PC-9 (cell line): ENCODE data around the gene NLRX1. TPM values are rescaled to one million over a fixed set of nuclear protein-coding genes. Genes with fewer than 3 reads are reported as not detected.
"Not testable (repeated sequence)": the region's sequence is repeated elsewhere in the genome, so short reads cannot be mapped to it uniquely, and the experiment has no call there.

ENCODE experiments used
- BruUV-seq: library from RNA; stranded (reverse); fragments of 400-500 nt; replicated peaks from 2 replicates; lab custom pipeline; 2021; lab: Mats Ljungman, UMichigan
- CTCF ChIA-PET: fragments of 300-600 bp; sonication (Branson Sonifier 250); formaldehyde crosslinking; loops from one replicate; lab custom pipeline; 2022; ENCODE audit warnings: antibody characterized with exemption; lab: Charles Lee
- POLR2A ChIA-PET: fragments of 300-600 bp; sonication (Branson Sonifier 250); formaldehyde crosslinking; loops from one replicate; lab custom pipeline; 2022; ENCODE audit warnings: antibody characterized with exemption; ENCODE audit not compliant: unreplicated experiment; lab: Charles Lee
- DNase-seq, 2 experiments: peaks; one replicate each; pipeline versions ENCODE4 v3.0.0 to v3.0.0-alpha.2; 2015 to 2022; ENCODE audit warnings: mixed read lengths in 1 of 2
- H2AFZ ChIP-seq: fragments of 200-600 bp; sonication (generic); 2 replicates; pipeline ENCODE4 v1.8.1; 2017; ENCODE audit warnings: antibody characterized with exemption
- H3F3A ChIP-seq: fragments of 200-600 bp; sonication (generic); 2 replicates; pipeline ENCODE4 v1.8.1; 2017; ENCODE audit warnings: antibody characterized with exemption, mild to moderate bottlenecking, low read depth; ENCODE audit not compliant: insufficient read depth
- H3K27ac ChIP-seq: fragments of 200-600 bp; sonication (generic); 2 replicates; pipeline ENCODE4 v1.6.1; 2016; ENCODE audit warnings: mixed run types
- H3K27me3 ChIP-seq: fragments of 200-600 bp; sonication (generic); 2 replicates; pipeline ENCODE4 v1.6.1; 2016; ENCODE audit warnings: low read depth, mixed run types; ENCODE audit not compliant: insufficient read depth
- H3K36me3 ChIP-seq: fragments of 200-600 bp; sonication (generic); 2 replicates; pipeline ENCODE4 v1.6.1; 2016; ENCODE audit warnings: low read depth, mixed run types
- H3K4me1 ChIP-seq: fragments of 200-600 bp; sonication (generic); replicated peaks from 2 replicates; pipeline ENCODE4 v1.6.1; 2016; ENCODE audit warnings: mixed run types; ENCODE audit not compliant: insufficient read depth
- H3K4me2 ChIP-seq: fragments of 200-600 bp; sonication (generic); 2 replicates; pipeline ENCODE4 v1.6.1; 2017; ENCODE audit warnings: mixed run types
- H3K4me3 ChIP-seq: fragments of 200-600 bp; sonication (generic); 2 replicates; pipeline ENCODE4 v1.6.1; 2016; ENCODE audit warnings: mixed run types
- H3K79me2 ChIP-seq: fragments of 200-600 bp; sonication (generic); 2 replicates; pipeline ENCODE4 v1.6.1; 2017; ENCODE audit warnings: low read depth, mixed run types
- H3K9me2 ChIP-seq: fragments of 200-600 bp; sonication (generic); 2 replicates; pipeline ENCODE4 v1.8.1; 2017; ENCODE audit warnings: mild to moderate bottlenecking; ENCODE audit not compliant: insufficient read depth
- H3K9me3 ChIP-seq: fragments of 200-600 bp; sonication (generic); 2 replicates; pipeline ENCODE4 v1.8.1; 2016; ENCODE audit warnings: low read depth; ENCODE audit not compliant: insufficient read depth
- H4K20me1 ChIP-seq: fragments of 200-600 bp; sonication (generic); 2 replicates; pipeline ENCODE4 v1.8.1; 2017; ENCODE audit not compliant: insufficient read depth
- CTCF ChIP-seq: fragments of 200-600 bp; sonication (generic); conservative IDR thresholded peaks from 2 replicates; pipeline ENCODE4 v1.6.1; 2017; ENCODE audit warnings: mixed run types, antibody characterized with exemption, mild to moderate bottlenecking, moderate library complexity
- EZH2 ChIP-seq: fragments of 200-600 bp; sonication (generic); IDR thresholded peaks from 2 replicates; pipeline ENCODE4 v1.8.0; 2017; ENCODE audit warnings: antibody characterized with exemption, low read depth
- intact Hi-C: fragments of 100-400 bp; cut with micrococcal nuclease; formaldehyde crosslinking; loops from one replicate; pipeline ENCODE4 v1.10.0; 2022; ENCODE audit not compliant: unreplicated experiment
- total RNA-seq: library from RNA; stranded (reverse); gene quantifications from 2 replicates; pipeline ENCODE4 v1.2.3, GENCODE V29; 2021

The NLRX1 gene
- total RNA-seq, 1 experiment from 2014 or later, result 18.4 TPM

- CTCF ChIA-PET, result no interaction called here
These were observed 6.7 kb upstream of the NLRX1 start for GRCh38 chr11:119161871-119162270.

DNA sequence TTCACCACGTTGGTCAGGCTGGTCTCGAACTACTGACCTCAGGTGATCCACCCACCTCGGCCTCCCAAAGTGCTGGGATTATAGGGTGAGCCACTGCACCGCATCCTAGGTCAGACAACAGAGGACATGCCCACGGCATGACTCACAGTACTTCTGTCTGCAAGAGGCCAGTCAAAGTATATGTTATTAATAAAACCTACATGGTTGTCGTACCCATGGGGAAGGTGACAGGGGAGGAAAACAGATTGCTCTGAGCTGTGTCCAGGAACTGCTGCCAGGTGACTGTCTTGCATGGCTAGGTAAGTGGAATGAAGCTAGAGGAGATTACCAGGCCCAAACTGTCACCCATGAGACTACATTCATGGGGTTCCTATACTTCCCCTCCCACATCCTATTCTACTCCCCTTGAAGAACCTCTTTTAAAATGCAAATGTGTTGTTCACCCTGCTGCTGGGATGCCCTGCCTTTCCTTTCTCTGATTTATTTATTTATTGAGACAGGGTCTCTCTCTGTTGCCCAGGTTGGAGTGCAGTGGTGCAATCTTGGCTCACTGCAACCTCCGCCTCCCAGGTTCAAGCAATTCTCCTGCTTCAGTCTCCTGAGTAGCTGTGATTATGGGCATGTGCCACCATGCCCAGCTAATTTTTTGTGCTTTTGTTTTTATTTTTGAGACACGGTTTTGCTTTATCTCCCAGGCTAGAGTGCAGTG is 2.0 kb upstream of the NLRX1 start:
- H2AFZ ChIP-seq, result no peak overlapping the region
- H4K20me1 ChIP-seq, result no peaks in the 10 kb centered on the region
- H3K79me2 ChIP-seq, result no peaks in the 10 kb centered on the region
- no peaks in the 10 kb centered on the region for H3K27me3 ChIP-seq
- BruUV-seq, result no TSS peak
- H3K27ac ChIP-seq, result peak overlapping the region; percentile 38
- H3K4me1 ChIP-seq, result peaks cover 29% of the 10 kb centered on the region
- no peaks in the 10 kb centered on the region for H3K9me2 ChIP-seq
- H3K4me3 ChIP-seq, result no peak overlapping the region
- H3F3A ChIP-seq, result peaks cover 48% of the 10 kb centered on the region
- ChIA-PET POLR2A (interaction anchor here (0.6 to 1.0 kb wide), 2 partner anchors 81 to 544 kb away, joined by 4 to 5 read pairs; partner anchors contain the start of gene HMBS), CTCF (interaction anchor here (1.1 kb wide), 1 partner anchor 9 kb away, joined by 3 read pairs; no protein-coding TSS in a partner anchor)
- intact Hi-C loops, result no loop called here
- DNase-seq, result peak; percentile 73 to 98
- peak overlapping the region; percentile 22; the same call in 1 of the 2 replicates for H3K4me2 ChIP-seq
- no peak for TF ChIP-seq EZH2
- no peak for TF ChIP-seq CTCF
- H3K9me3 ChIP-seq, result no peaks in the 10 kb centered on the region
- no peaks in the 10 kb centered on the region for H3K36me3 ChIP-seq

More at GRCh38 chr11:119161871-119162270, 6.7 kb upstream of the NLRX1 start:
- H3K27me3 ChIP-seq, result peaks cover 8% of the 10 kb centered on the region; the same call in 1 of the 2 replicates
- no peaks in the 10 kb centered on the region for H4K20me1 ChIP-seq
- no peaks in the 10 kb centered on the region for H3K36me3 ChIP-seq
- no peak overlapping the region for H2AFZ ChIP-seq
- no peaks in the 10 kb centered on the region for H3K9me3 ChIP-seq
- POLR2A ChIA-PET, result no interaction called here
- peaks cover 13% of the 10 kb centered on the region for H3F3A ChIP-seq
- H3K79me2 ChIP-seq, result no peaks in the 10 kb centered on the region
- no peak overlapping the region for H3K4me3 ChIP-seq
- H3K4me1 ChIP-seq, result peaks cover 12% of the 10 kb centered on the region
- no peak overlapping the region for H3K4me2 ChIP-seq
- no peak overlapping the region for H3K27ac ChIP-seq
- intact Hi-C loops, result no loop called here
- no peaks in the 10 kb centered on the region for H3K9me2 ChIP-seq
- TF ChIP-seq EZH2 (no peak), CTCF (no peak)
- DNase-seq, result no peak
- BruUV-seq, result no TSS peak

DNA sequence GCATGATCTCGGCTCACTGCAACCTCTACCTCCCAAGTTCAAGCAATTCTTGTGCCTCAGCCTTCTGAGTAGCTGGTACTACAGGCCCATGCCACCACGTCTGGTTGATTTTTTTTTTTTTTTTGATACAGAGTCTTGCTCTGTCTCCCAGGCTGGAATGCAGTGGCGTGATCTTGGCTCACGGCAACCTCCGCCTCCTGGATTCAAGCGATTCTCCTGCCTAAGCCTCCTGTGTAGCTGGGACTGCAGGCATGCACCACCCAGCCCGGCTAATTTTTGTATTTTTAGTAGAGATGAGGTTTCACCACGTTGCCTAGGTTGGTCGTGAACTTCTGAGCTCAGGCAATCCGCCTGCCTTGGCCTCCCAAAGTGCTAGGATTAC is 1.5 kb upstream of the NLRX1 start:
- intact Hi-C loops, H3K9me2 ChIP-seq, H2AFZ ChIP-seq, H3K27me3 ChIP-seq, H3K9me3 ChIP-seq, DNase-seq, H3K36me3 ChIP-seq, H3K4me3 ChIP-seq, H4K20me1 ChIP-seq, BruUV-seq, H3K79me2 ChIP-seq: not testable (repeated sequence)
- Histone ChIP-seq H3K4me1 (peaks cover 29% of the 10 kb centered on the region), H3K4me2 (peak overlapping the region; percentile 22; the same call in 1 of the 2 replicates), H3F3A (peaks cover 48% of the 10 kb centered on the region), H3K27ac (0 out of 2 replicates have a peak overlapping the region, but pooled peaks have one; percentile 38)
- ChIA-PET CTCF (interaction anchor here (1.1 kb wide), 1 partner anchor 10 kb away, joined by 3 read pairs; no protein-coding TSS in a partner anchor), POLR2A (interaction anchor here (0.6 to 1.0 kb wide), 2 partner anchors 82 to 544 kb away, joined by 4 to 5 read pairs; partner anchors contain the start of gene HMBS)
